Measurements from ENCODE around the gene CLDN9.

Gene CLDN9

DNA sequence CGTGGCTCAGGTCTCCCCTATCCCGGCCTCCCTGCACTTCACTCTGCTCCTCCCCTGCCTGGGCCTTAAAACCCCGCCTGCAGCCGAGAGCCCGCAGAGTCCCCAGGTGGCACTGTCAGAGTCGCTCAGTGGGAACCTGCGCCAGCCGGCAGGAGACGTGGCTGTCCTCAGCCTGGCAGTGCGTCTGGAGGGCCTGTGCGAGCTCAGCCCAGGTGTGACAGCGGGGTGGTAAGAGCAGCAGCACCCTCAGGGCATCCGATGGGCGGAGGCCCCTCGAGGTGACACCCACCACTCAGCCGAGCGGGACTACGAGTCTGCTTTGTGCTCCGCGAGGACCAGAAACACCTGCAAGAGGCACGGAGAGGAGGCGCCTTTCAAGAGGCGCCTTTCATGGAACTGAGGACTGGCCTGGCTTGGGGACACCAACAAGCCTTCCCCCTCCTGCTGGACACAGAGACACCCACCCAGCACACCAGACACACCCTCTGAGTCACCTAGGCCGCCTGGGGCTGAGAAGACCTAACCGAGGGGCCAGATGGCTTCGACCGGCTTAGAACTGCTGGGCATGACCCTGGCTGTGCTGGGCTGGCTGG is at the start of gene CLDN9:
Gene CLDN9, plus strand, starts transcription at position 96 of the 593 bp plus-strand sequence. Its CDS starts 440 bp downstream, at position 536.
- FAIRE-seq: no peak

DNA sequence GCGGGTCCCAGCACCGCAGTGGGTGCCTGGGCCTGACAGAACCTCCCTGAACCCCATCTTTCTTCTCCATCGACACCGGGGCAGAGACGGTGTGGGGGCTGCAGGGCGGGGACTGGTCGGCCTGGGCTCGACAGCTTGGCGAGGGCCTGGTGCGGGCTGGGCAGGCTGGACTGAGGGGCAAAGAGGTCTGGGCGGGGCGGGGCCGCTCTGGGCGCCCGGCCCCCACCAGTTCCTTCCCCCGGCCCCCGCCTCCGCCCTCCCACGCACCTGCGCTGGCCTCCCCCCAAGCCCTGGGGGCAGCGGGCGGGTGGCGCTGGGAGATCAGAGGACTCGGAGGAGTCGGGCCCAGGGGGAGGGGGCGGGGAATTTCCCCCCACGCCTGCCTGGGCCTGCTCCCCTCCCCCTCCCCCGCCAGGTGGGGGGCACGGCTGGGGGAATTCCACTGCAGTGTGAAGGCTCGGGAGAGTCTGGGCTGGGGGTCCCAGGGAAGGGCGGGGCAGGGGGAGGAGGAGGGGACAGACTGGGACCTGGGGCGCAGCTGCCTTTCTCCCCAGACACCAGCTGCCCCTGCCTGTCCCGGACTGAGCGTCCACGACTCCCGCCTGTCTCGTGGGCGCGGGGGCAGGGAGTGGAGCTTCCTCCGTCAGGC is 49.5 kb upstream of the CLDN9 start:
- FAIRE-seq: no peak

- no peak for FAIRE-seq
These were observed 48.8 kb upstream of the CLDN9 start, which contains the start of gene KREMEN2 for GRCh38 chr16:2963723-2964474. TSS of gene KREMEN2 (plus strand) at chr16:2964275. CDS start at chr16:2964521, 246 bp downstream.

DNA sequence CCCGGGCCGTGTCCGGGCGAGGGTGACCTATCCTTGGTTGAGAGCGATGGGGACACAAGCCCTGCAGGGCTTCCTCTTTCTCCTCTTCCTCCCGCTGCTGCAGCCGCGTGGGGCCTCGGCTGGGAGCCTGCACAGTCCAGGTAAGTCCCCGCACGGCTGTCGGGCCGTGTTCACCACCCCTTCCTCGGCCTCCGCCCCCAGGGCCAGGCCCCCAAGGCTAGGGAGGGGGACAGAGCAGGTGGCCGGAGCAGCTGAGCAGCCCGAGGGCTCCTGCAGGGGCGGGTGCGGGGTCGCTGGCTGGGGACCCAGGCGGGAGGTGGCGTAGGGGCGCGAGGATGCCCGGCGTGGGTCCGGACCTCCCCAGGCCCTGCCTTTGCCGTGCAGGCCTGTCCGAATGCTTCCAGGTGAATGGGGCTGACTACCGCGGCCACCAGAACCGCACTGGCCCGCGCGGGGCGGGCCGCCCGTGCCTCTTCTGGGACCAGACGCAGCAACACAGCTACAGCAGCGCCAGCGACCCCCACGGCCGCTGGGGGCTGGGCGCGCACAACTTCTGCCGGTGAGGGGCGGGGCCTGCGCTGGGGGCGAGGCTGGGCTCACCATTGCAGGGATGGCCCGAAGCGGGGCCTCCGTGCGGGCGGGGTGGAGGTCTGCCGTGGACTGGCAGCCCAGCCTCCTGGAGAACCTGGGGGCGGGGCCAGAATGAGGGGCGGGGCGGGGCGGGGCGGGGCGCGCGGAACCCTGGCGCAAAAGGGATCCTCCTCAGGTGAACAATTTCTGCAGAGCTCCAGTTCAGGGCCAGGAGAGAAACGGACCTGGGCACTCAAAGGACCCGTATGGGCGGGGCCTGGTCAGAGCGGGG is 48.0 kb upstream of the CLDN9 start:
- FAIRE-seq: no peak

- no peak for FAIRE-seq
These were observed 46.5 kb upstream of the CLDN9 start for GRCh38 chr16:2966043-2966807.

DNA sequence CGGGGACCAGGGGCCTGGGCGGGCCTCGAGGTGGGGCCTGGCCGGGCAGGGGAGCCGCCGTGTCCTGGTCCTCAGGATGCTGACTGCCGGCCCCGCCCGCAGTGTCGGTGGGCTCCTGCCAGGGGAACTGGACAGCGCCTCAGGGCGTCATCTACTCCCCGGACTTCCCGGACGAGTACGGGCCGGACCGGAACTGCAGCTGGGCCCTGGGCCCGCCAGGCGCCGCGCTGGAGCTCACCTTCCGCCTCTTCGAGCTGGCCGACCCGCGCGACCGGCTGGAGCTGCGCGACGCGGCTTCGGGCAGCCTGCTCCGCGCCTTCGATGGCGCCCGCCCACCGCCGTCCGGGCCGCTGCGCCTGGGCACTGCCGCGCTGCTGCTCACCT is 45.9 kb upstream of the CLDN9 start:
- no peak for FAIRE-seq

DNA sequence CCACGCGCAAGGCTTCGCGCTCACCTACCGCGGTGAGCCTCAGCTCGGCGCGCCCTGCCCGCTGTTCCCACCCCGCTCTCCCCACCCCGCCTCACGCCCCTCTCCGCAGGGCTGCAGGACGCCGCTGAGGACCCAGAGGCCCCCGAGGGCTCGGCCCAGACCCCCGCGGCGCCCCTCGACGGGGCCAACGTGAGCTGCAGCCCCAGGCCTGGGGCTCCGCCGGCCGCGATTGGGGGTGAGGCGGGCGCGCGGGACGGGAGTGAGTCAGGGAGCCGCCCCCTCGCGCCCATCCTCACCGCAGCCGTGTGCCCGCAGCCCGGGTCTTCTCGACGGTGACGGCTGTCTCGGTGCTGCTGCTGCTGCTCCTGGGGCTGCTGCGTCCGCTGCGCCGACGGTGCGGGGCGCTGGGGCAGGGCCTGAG is 45.5 kb upstream of the CLDN9 start:
- FAIRE-seq: no peak

DNA sequence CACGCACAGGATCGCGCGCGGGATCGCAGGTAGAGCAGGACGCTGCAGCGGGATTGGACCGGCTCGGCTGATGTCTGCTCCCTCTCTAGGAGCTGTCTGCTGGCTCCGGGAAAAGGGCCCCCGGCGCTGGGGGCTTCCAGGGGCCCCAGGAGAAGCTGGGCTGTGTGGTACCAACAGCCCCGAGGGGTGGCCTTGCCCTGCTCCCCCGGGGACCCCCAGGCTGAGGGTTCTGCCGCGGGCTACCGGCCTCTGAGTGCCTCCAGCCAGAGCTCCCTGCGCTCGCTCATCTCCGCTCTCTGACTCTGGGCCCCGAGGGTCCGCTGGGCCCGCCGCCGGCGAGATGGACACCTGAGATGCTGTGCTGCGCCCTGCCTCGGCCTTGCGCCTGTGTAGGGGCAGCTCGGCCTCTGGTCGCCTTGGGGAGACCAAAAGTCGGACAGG is 45.0 kb upstream of the CLDN9 start:
- no peak for FAIRE-seq

DNA sequence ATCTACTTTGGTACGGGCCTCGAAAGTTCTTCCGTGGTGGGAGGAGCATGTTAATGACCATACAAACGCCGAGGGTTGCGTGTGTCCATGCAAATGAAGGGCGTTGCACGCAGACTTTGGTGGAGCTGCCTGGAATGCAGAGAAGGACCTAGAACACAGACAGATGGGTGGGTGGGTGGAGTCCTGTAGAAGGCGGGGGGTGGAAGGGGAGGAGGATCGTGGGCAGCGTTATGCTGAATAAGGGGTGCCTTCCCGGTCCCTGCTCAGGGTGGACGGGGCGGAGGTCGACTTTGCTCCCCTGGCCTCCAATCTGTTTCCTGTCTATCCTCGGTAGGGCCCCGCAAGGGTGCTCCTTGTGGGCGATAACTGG is 44.4 kb upstream of the CLDN9 start:
- no peak for FAIRE-seq

GRCh38 chr16:2968738-2969544 is 43.8 kb upstream of the CLDN9 start, which contains the start of gene PAQR4:
TSS of gene PAQR4 (plus strand) at chr16:2969348. CDS start at chr16:2969675, 327 bp downstream.
- FAIRE-seq: no peak

DNA sequence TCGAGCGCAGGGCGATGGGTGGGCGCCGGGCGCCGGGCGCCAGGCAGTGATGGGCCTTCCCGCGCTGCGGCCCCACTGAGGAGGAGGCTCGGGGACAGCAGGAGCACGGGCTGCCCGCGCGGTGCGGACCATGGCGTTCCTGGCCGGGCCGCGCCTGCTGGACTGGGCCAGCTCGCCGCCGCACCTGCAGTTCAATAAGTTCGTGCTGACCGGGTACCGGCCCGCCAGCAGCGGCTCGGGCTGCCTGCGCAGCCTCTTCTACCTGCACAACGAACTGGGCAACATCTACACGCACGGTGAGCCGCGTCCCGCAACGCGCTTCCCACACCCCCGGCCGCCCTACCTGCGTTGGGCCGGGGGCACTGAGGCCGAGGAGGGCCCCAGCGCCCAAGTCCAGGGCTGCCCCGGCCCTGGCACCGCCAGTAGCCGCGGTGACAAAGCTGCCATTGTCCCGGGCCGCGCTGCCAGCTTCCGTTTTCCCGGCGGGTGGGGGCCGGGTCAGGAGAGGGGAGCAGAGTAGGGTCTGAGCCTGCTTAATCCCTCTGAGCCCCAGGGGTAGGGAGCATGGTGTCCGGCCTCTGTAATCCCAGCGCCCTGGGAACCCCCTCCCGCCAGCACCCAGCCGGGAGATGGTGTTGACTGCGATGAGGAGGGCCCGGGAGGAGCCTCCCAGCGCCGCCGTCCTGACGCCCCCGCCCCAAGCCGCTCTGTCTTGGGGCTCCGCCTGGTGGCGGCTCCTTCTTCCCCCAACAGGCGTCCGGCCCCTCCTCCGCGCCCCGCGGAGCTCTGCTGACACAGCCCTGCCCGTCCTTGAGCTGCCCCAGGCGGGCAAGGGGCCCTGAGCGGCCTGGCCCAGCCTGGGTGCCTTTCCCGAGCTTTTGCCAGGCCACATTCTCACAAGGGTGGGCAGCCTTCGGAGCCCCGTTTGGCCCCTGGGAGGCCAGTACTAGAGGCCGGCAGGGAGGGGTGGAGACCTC is 42.9 kb upstream of the CLDN9 start:
- no peak for FAIRE-seq

DNA sequence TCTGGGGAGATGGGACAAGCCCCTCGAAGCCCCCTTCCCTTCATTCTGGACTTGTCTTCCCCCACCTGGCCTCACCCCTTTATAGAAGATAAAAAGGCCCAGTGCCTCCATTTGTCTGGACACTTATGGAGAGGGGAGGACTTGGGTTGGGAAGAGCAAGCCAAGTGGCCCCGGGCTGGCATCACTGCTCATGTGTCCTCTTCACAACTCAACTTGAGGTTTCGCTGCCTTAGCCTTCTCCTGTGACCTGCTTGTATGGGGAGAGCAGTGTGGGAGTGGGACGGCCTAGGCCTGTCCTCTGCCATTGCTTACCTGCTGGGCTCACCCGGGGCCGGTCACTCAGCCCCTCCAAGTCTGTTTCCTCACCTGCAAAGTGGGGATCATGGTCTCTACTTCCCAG is 42.2 kb upstream of the CLDN9 start:
- no peak for FAIRE-seq

DNA sequence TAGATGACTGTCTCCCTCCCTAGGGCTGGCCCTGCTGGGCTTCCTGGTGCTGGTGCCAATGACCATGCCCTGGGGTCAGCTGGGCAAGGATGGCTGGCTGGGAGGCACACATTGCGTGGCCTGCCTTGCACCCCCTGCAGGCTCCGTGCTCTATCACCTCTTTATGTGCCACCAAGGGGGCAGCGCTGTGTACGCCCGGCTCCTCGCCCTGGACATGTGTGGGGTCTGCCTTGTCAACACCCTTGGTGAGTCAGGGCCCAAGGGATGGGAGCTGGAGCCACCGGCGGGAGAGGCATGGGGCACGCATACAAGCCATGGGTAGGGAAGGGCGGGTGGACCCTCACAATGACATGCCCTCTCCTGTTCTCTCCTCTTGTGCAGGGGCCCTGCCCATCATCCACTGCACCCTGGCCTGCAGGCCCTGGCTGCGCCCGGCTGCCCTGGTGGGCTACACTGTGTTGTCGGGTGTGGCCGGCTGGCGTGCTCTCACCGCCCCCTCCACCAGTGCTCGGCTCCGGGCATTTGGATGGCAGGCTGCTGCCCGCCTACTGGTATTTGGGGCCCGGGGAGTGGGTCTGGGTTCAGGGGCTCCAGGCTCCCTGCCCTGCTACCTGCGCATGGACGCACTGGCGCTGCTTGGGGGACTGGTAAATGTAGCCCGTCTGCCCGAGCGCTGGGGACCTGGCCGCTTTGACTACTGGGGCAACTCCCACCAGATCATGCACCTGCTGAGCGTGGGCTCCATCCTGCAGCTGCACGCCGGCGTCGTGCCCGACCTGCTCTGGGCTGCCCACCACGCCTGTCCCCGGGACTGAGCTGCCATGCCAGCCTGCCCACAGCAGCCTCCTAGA is 41.4 kb upstream of the CLDN9 start:
- FAIRE-seq: no peak

- FAIRE-seq: no peak
These were observed 40.5 kb upstream of the CLDN9 start for GRCh38 chr16:2971985-2972784.

GRCh38 chr16:2973093-2973492 is 39.6 kb upstream of the CLDN9 start:
- no peak for FAIRE-seq

DNA sequence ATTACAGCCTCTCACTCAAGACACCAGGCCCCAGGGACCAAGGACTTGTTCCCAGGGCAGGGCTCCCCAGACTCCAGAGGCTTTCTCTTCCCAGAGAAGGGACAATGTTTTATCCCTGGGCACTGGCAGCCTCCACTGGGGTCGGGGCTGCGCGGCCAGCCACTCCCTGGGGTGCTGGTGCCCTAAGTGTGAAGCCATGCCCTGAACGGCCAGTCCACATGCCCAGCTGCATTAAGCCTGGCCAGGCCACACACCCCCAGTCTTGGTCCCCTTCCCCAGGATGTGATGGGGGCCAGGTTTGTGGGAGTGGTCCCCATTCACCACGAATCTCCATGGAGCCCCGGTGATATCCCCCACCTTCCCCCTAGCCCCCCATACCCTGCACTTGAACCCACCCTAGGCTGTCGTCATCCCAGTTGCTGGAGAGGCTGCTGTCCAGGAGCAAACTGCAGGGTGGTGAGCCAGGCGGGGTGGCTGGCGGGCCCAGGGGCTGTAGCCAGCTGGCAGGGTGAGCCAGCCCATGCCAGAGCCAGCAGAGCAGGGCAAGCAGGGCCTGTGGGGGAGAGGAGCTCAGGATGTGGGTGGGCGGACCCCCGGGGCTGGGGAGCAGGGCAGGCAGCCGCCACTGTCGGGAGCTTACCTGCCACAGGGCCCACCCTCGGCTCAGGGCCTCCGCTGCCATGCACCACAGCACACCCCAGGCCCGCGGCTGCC is 39.0 kb upstream of the CLDN9 start:
- no peak for FAIRE-seq

- FAIRE-seq: no peak
These were observed 38.2 kb upstream of the CLDN9 start for GRCh38 chr16:2974319-2975056.
